ENCODE measurements around the gene JOSD1.
"Not testable (repeated sequence)": the region's sequence is repeated elsewhere in the genome, so short reads cannot be mapped to it uniquely, and the experiment has no call there.

JOSD1 gene

DNA sequence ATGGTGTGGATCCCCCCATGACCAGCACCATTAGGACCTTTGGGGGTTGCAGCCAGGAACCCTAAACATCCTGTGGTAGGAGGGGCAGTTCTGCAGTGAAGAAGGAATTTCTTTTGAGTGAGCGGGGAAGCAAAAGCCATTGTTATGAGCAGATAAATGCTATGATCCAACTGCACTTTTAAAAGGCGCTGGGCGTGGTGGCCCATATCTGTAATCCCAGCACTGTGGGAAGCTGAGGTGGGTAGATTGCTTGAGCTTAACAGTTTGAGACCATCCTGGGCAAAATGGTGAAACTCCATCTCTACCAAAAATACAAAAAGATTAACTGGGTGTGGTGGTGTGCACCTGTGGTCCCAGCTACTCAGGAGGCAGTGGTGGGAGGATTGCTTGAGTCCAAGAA, 24.9 kb downstream of the JOSD1 start:
- no peak for DNase-seq

DNA sequence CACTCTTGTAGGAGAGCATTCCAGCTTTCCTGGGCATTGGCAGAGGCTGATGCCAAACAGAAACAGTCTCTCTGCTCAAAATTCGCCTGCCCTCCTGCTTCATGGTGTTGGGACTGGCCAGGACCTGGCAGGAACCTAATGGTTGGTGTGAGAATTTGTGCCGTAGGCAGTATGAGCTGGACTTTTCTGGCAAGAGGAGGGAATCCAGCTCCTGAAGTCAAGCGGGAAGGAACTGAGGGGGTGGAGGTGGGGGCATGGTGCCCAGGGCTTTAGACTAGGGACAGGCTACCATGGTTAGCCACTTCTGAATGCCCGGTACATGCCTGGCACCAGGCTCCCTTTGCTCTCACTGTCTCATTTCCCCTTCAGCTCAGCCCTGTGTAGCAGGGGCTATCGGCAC, 25.9 kb downstream of the JOSD1 start:
- no peak for DNase-seq

DNA sequence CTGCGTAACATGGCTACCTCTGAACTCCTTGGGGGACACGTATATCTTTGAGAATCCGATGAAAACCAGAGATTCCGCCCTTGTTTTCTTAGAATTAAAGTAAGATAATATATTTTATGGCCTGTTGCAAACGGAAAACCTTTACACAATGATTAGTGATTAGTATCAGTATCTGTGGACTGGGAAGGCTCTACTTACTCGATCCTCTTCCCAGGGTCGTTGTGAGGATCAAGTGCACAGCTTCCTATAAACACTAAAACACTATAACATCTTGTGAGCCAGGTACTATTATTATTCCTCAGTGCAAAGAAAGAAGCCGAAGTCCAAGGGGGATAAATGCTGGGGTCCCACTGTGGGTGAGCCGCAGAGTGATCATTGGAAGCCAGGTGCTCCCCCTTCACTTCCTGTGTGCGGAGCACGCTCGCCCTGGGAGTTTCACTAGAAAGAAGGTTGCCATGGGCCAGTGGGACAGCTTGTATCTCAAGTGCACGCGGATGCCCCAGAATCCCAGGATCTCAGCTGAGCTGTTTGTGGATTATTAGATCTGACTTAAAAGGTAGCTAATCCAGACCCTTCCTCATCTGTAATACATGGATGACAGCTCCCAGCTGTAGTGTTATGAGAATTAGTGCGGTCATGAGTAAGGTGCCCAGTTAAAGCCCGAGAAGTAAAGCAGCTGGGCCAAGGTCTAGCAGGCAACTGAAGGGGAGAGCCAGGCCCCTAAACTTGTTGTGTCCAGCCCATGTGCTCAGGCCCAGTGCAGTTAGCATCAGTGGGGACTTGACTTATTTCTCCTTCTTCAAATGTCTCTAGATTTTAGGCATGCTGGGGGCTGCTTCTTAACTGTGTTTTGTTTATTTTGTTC, 43.5 kb downstream of the JOSD1 start:
- DNase-seq, result no peak

DNA sequence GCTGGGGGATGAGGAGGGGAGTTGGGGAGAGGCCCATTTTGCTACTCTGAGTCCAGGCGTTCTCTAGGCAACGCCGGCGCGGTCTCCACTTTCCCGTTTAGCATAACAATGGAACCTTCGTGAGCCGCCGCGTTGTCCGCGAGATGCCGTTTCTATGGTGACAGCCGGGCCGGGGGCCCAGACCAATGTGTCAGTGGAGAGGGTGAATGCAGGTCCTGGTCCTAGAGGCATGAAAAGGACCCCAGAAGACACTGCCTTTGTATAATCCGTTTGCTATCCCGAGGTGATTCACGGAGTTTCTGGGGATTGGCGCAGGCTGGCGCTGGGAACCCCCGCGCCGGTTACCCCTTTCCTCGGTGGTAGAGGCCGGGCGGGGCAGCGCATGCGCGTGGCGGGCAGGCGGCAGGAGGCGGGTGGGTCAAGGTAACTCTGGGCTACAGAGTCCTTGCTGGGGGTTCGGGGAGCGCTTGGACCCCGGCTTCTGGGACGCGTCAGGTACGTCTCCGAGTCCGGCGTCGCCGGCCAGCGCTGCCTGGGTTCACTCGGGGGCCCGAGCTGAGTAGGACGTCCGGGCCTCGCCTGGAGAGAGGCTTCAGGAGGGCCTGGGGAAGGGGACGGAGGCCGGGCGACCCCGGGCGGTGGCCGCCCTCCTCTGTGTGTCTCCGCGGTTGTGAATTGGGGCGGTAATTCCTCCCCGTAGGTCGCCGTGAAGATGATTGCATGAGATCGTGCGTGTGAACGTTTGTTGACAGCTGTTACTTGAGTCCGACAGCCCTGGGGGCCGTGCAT, 44.3 kb downstream of the JOSD1 start, which contains the start of the genes CBY1 and FAM227A:
Gene CBY1, plus strand, starts transcription at position 383 of the 789 bp plus-strand sequence. CDS start 11,417 bp downstream, outside the sequence.
Gene FAM227A, minus strand, starts transcription at position 137 of the 789 bp plus-strand sequence. CDS start 6,224 bp downstream, outside the sequence.
- DNase-seq, result peak; percentile 72

DNA sequence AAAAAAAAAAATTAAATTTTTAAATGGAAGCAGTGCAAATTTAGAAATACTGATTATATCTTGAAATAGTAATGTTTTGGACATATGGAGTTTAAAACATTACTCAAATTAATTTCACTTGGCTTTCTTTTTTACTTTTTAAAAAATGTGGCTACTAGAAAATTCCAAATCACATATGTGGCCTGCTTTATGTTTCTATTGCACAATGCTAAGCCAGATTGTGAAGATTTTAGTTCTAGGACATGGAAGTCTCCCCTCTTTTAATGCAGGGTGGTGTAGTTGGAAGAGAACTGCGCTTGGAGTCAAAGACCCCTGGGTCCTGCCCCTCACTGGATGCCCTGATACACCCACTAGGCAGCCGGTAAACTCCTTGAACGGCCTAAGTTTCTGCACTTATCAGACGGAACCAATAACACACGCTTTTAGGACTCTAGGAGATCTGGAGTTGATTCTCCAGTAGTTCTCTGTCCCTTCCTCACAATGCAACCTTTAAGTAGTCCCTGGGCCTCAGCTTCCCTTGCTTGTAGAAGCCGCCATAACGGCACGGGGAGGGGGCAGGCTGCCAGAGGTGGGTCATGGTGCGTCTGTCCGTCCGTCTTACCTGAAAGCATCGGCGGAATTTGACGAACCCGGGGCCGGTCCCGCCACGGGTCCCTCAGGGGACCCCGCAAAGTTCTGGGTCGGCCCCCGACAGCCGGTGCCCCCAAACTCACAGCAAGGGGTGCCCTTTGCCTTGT, 45.1 kb downstream of the JOSD1 start:
- DNase-seq, result no peak

DNA sequence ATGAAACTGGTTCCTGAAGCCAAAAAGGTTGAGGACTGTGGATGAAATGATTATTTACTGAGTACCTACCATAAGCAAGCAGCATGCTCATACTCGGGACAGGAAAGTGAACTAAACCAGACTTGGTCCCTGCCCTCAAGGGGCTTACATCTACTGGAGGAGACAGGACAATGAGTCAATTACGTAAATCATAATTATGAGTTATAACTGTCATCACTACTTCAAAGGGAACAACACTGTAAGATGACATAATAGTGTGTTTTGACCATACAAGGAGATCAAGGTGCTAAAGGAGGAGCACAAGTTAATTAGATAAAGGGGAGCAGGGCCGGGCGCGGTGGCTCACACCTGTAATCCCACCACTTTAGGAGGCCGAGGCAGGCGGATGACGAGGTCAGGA, 47.0 kb downstream of the JOSD1 start:
- no peak for DNase-seq

DNA sequence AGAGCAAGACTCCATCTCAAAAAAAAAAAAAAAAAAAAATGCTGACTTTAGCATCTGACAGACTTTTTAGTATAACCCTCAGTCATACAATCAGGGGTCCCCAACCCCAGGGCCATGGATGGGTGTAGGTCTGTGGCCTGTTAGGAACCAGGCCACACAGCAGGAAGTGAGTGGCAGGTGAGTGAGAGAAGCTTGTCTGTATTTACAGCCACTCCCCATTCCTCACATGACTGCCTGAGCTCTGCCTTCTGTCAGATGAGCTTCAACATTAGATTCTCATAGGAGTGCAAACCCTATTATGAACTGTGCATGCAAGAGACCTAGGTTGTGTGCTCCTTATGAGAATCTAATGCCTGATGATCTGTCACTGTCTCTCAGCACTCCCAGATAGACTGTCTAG, 47.9 kb downstream of the JOSD1 start:
- DNase-seq, result no peak

DNA sequence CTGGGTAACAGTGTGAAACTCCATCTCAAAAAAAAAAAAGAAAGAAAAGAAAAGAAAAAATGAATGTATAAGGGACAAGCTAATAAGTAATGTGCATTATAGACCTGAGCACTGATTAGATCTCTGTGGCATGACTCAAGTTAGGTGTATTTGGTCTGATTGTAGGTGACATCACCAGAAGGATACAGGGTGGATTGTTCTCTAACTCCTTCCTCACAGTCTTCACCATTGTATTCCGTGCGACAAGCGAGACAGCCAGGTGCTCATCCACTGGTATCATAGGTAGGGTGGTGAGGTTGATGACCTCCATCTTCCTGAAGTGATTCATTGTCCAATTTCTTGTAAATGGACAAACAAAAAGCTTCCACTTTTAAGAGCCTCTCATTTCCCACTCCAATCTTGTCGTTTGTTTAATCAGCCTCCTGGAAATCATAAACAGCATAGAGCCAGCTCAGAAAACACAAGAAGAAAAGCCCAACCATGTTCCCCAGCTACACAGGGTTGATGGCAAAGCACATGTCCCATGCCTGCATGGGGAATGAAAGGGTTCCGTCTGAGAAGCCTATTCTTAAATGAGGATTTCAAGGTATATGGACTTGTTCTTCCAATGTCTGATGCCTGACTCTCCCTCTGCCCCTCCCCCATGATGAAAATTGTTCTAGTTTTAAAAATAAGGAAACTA, 50.8 kb downstream of the JOSD1 start:
- DNase-seq, result no peak

DNA sequence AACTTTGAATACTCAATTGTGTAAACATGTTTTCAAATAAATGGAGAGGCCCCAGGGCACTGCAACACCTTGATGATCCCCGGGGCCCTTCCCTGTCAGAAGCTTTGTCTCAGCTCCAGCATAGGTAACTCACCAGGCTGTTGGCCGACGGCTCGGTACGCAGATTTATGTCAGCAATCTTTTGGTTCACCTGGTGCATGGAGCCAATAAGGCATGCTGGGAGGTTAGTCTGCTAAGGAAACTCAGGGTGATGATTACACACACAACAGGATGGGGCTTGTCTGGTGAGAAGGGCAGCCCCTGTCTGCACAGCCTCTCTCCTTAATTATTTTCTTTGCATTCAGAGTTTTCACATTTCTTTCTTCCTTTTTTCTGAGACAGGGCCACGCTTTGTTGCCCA, 55.3 kb downstream of the JOSD1 start:
- no peak for DNase-seq

DNA sequence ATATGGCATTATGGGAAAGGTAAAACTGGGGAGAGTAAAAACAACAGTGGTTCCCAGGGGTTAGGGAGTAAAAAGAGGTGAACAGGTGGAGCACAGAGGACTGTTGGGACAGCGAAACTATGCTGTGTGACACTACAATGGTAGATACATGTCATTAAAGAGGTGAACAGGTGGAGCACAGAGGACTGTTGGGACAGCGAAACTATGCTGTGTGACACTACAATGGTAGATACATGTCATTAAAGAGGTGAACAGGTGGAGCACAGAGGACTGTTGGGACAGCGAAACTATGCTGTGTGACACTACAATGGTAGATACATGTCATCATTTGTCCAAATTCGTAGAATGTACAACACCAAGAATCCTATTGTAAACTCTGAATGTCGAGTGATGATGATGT, 56.5 kb downstream of the JOSD1 start:
- not testable (repeated sequence) for DNase-seq

DNA sequence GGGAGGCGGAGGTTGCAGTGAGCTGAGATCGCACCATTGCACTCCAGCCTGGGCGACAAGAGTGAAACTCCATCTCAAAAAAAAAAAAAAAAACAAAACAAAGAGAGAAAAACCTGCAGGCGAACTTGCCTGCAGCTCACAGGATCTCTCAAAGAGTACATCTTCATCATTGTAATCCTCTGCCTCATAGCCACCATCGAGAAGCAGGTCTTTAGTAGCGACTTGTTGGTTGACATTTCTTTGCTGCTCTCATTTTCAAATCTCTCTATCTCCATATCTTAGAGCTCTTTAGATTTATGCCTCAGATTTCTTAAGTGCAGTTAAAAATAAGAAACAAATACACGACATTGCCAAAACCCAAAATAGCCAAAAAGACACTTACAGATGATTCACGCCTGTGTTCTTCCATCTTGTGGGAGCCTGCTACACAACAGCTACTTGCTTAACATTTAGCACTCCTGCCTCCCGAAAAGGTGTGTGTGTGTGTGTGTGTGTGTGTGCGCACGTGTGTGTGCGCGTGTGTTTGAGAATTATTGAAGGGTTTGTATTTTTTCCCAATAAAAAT, 59.2 kb downstream of the JOSD1 start:
- DNase-seq, result no peak

DNA sequence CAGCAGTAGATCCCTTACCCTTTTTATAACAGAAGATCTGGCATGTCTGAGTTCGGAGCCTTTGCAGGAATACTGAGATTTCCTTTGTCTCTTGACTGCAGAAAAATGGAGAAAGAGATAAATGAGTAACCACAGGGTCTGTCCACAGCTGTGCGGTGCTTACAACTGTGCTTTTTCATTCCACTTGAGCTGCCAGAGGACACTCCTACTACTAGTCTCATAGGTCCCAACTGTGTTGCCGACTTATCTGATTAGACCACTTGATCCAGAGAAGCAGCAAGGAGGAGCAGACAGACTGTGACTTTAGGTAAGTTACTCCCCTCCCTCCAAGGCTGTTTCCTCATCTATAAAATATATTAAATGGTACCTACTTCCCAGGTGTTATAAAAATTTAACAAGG, 62.0 kb downstream of the JOSD1 start:
- no peak for DNase-seq

DNA sequence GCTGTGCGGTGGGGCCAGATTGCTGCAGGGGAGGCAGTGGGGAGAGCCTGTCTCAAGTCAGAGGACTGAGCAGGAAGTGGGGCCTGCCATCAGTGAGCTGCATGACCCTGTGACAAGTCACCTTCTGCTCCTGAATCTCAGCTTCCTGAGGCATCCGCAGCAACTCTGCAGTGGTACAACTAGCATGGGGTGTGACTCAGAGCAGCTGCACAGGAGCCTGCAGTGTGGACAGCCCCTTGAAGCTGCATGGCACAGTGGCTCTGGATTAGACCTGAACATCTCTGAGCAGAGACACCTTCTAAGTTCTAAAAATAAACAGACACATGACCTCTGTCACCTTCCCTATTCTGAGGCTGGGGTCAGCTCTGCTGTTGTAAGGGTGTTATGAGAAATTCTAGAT, 62.5 kb downstream of the JOSD1 start:
- no peak for DNase-seq

Data from NK-92 treated with Interleukin-12 subunit alpha and Interleukin-12 subunit beta, amount 100 ng/mL, for 24 hours (cell line).